HL-60 (cell line): ENCODE measurements around the gene SYT9.

Experiments
- DNase-seq, 2 experiments: peaks; one replicate each; pipeline ENCODE4 v3.0.0-alpha.2; 2010 to 2020; ENCODE audit warnings: low read depth in 1 of 2, low spot score in 1 of 2
- H3K27ac ChIP-seq: fragments of 250-450 bp; sonication (Bioruptor Pico); replicated peaks from 2 replicates; pipeline ENCODE4 v1.5.1; 2020; ENCODE audit warnings: mild to moderate bottlenecking, moderate library complexity
- H3K27me3 ChIP-seq: fragments of 250-450 bp; sonication (Bioruptor Pico); 2 replicates; pipeline ENCODE4 v1.5.1; 2021; ENCODE audit warnings: mild to moderate bottlenecking, moderate library complexity; ENCODE audit not compliant: insufficient read depth, poor library complexity, severe bottlenecking
- H3K4me3 ChIP-seq: replicated peaks from 2 replicates; pipeline ENCODE4 v1.5.1; 2011; ENCODE audit warnings: mild to moderate bottlenecking, control low read depth, low read length; ENCODE audit not compliant: insufficient read depth
- GABPA ChIP-seq: IDR thresholded peaks from 2 replicates; pipeline ENCODE4 v1.6.1; 2012; ENCODE audit warnings: low read depth
- POLR2AphosphoS5 ChIP-seq: IDR thresholded peaks from 2 replicates; pipeline ENCODE4 v1.6.1; 2012; ENCODE audit warnings: low read depth
- REST ChIP-seq: IDR thresholded peaks from 2 replicates; pipeline ENCODE4 v1.6.1; 2012; ENCODE audit warnings: low read depth; ENCODE audit not compliant: insufficient replicate concordance
- SPI1 ChIP-seq: IDR thresholded peaks from 2 replicates; pipeline ENCODE4 v1.6.1; 2012; ENCODE audit warnings: low read depth, mild to moderate bottlenecking, borderline replicate concordance
- TF ChIP-seq, protein P1 (sequence below): IDR thresholded peaks from one replicate; pipeline ENCODE4 v1.5.1; 2011; ENCODE audit warnings: low read length, control low read depth, inconsistent platforms; ENCODE audit not compliant: insufficient read depth

SYT9 gene

GRCh38 chr11:7319501-7319900 is 67.8 kb downstream of the SYT9 start:
- H3K27ac ChIP-seq: no peak overlapping the region
- DNase-seq: no peak
- no peaks in the 10 kb centered on the region for H3K27me3 ChIP-seq
- no peak overlapping the region for H3K4me3 ChIP-seq
- no peak for TF ChIP-seq REST
- TF ChIP-seq, protein P1, sequence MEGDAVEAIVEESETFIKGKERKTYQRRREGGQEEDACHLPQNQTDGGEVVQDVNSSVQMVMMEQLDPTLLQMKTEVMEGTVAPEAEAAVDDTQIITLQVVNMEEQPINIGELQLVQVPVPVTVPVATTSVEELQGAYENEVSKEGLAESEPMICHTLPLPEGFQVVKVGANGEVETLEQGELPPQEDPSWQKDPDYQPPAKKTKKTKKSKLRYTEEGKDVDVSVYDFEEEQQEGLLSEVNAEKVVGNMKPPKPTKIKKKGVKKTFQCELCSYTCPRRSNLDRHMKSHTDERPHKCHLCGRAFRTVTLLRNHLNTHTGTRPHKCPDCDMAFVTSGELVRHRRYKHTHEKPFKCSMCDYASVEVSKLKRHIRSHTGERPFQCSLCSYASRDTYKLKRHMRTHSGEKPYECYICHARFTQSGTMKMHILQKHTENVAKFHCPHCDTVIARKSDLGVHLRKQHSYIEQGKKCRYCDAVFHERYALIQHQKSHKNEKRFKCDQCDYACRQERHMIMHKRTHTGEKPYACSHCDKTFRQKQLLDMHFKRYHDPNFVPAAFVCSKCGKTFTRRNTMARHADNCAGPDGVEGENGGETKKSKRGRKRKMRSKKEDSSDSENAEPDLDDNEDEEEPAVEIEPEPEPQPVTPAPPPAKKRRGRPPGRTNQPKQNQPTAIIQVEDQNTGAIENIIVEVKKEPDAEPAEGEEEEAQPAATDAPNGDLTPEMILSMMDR: no peak
- TF ChIP-seq SPI1: no peak
- no peak for TF ChIP-seq POLR2AphosphoS5
- no peak for TF ChIP-seq GABPA

- no peak overlapping the region for H3K4me3 ChIP-seq
- no peaks in the 10 kb centered on the region for H3K27me3 ChIP-seq
- no peak for DNase-seq
- TF ChIP-seq POLR2AphosphoS5 (no peak), SPI1 (no peak)
- H3K27ac ChIP-seq: no peak overlapping the region
Observed at GRCh38 chr11:7320306-7320705, 68.6 kb downstream of the SYT9 start.

GRCh38 chr11:7321473-7322450 is 70.1 kb downstream of the SYT9 start:
- DNase-seq: no peak
- Histone ChIP-seq H3K27me3 (no peaks in the 10 kb centered on the region), H3K27ac (no peak overlapping the region), H3K4me3 (no peak overlapping the region)
- TF ChIP-seq GABPA (no peak), REST (no peak), SPI1 (no peak)

DNA sequence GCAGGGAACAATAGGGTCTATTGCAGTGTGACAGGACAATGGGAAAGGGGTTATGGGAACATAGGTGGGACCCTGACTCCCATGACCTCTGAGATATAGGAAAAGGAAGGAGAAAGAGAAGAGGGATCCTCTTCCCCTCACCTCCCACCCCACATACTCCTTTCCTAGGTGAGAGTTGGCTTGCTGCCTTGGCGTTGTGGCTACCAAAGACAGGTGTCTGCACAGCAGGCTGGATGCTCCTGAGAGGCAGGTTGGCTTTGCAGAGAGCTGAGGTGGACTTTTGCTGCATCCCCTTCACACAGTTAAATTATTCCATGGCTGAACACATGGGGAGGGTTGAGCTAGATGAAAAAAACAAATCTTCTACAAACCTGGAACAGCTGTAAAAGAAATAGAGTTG is 80.7 kb downstream of the SYT9 start:
- TF ChIP-seq, protein P1: no peak
- TF ChIP-seq POLR2AphosphoS5: no peak
- TF ChIP-seq REST: no peak
- no peak for TF ChIP-seq SPI1
- TF ChIP-seq GABPA: no peak
- Histone ChIP-seq H3K4me3 (no peak overlapping the region), H3K27me3 (no peaks in the 10 kb centered on the region), H3K27ac (no peak overlapping the region)
- no peak for DNase-seq
